LNCaP clone FGC (cell line): ENCODE measurements around the gene GRM1.

Experiments used
- DNase-seq: peaks from one replicate; pipeline ENCODE4 v3.0.0-alpha.2; 2011; ENCODE audit warnings: low read depth
- H3K4me3 ChIP-seq: 2 replicates; pipeline ENCODE4 v1.5.1; 2011; ENCODE audit warnings: mild to moderate bottlenecking, low read depth, low read length, control low read depth
- CTCF ChIP-seq: IDR thresholded peaks from 2 replicates; pipeline ENCODE4 v1.5.1; 2012; ENCODE audit warnings: mild to moderate bottlenecking; ENCODE audit not compliant: control insufficient read depth, insufficient read depth; ENCODE audit errors: extremely low read depth

GRM1 gene

GRCh38 chr6:146315381-146316174 lies 286.7 kb downstream of the GRM1 start:
- H3K4me3 ChIP-seq, result no peak overlapping the region
- DNase-seq, result no peak
- TF ChIP-seq CTCF, result no peak

- no peak overlapping the region for H3K4me3 ChIP-seq
- no peak for TF ChIP-seq CTCF
- no peak for DNase-seq
These were observed 287.3 kb downstream of the GRM1 start for GRCh38 chr6:146316175-146316495.

GRCh38 chr6:146331013-146331412 lies 302.2 kb downstream of the GRM1 start:
- TF ChIP-seq CTCF, result no peak
- DNase-seq, result no peak
- no peak overlapping the region for H3K4me3 ChIP-seq

- H3K4me3 ChIP-seq, result no peak overlapping the region
- no peak for DNase-seq
- no peak for TF ChIP-seq CTCF
These were observed 306.5 kb downstream of the GRM1 start for GRCh38 chr6:146335336-146335735.

- H3K4me3 ChIP-seq, result no peak overlapping the region
- DNase-seq, result no peak
- TF ChIP-seq CTCF, result no peak
These were observed 307.3 kb downstream of the GRM1 start for GRCh38 chr6:146336191-146336590.

GRCh38 chr6:146337376-146337775 lies 308.5 kb downstream of the GRM1 start:
- no peak for DNase-seq
- TF ChIP-seq CTCF, result no peak
- H3K4me3 ChIP-seq, result no peak overlapping the region

GRCh38 chr6:146339716-146340115 lies 310.9 kb downstream of the GRM1 start:
- no peak for TF ChIP-seq CTCF
- no peak overlapping the region for H3K4me3 ChIP-seq
- DNase-seq, result no peak
